ENCODE measurements around the gene C6orf58. TPM values are rescaled to one million over a fixed set of nuclear protein-coding genes. Genes with fewer than 3 reads are reported as not detected.

The C6orf58 gene
- total RNA-seq, 1 donor from 2014 or later: 0.38 TPM

- Mint-ChIP-seq H3K27ac (no peak overlapping the region), H3K27me3 (ENCODE audit: low read depth) (peaks cover 15% of the 10 kb centered on the region), H3K36me3 (no peaks in the 10 kb centered on the region), H3K9me3 (no peaks in the 10 kb centered on the region), H3K4me1 (no peaks in the 10 kb centered on the region), H3K4me3 (no peak overlapping the region)
- TF ChIP-seq CTCF (IDR thresholded peaks at IDR 0.05; ENCODE audit: unreplicated experiment): no peak
- DNase-seq (ENCODE audit: low spot score in 2 of 2, unreplicated experiment in 2 of 2): no peak
Measured at GRCh38 chr6:127630800-127631199, 53.8 kb downstream of the C6orf58 start.

GRCh38 chr6:127634178-127634577, 57.2 kb downstream of the C6orf58 start:
- Mint-ChIP-seq H3K4me3 (no peak overlapping the region), H3K9me3 (no peaks in the 10 kb centered on the region), H3K36me3 (no peaks in the 10 kb centered on the region), H3K4me1 (no peaks in the 10 kb centered on the region), H3K27ac (no peak overlapping the region), H3K27me3 (ENCODE audit: low read depth) (peaks cover 11% of the 10 kb centered on the region)
- DNase-seq (ENCODE audit: low spot score in 2 of 2, unreplicated experiment in 2 of 2): no peak
- TF ChIP-seq CTCF (IDR thresholded peaks at IDR 0.05; ENCODE audit: unreplicated experiment): no peak

GRCh38 chr6:127635091-127635490, 58.1 kb downstream of the C6orf58 start:
- no peaks in the 10 kb centered on the region for H3K36me3 Mint-ChIP-seq
- H3K27ac Mint-ChIP-seq: no peak overlapping the region
- no peak for TF ChIP-seq CTCF (IDR thresholded peaks at IDR 0.05; ENCODE audit: unreplicated experiment)

GRCh38 chr6:127637830-127638409, 60.9 kb downstream of the C6orf58 start:
- H3K4me3 Mint-ChIP-seq: no peak overlapping the region
- no peak for DNase-seq (ENCODE audit: low spot score in 2 of 2, unreplicated experiment in 2 of 2)
- peaks cover 2% of the 10 kb centered on the region for H3K36me3 Mint-ChIP-seq
- H3K9me3 Mint-ChIP-seq: no peaks in the 10 kb centered on the region
- no peaks in the 10 kb centered on the region for H3K4me1 Mint-ChIP-seq
- peaks cover 30% of the 10 kb centered on the region for H3K27me3 Mint-ChIP-seq (ENCODE audit: low read depth)
- no peak for TF ChIP-seq CTCF (IDR thresholded peaks at IDR 0.05; ENCODE audit: unreplicated experiment)
- no peak overlapping the region for H3K27ac Mint-ChIP-seq

More at GRCh38 chr6:127635091-127635490, 58.1 kb downstream of the C6orf58 start:
- Mint-ChIP-seq H3K4me3 (no peak overlapping the region), H3K4me1 (no peaks in the 10 kb centered on the region), H3K9me3 (no peaks in the 10 kb centered on the region), H3K27me3 (ENCODE audit: low read depth) (peaks cover 13% of the 10 kb centered on the region)
- no peak for DNase-seq (ENCODE audit: low spot score in 2 of 2, unreplicated experiment in 2 of 2)

Other genes with a start within 250 kb of the C6orf58 start
- 50.4 to 52.8 TPM (median 51.5 TPM) in 3 replicates for gene ECHDC1, start 233.6 kb upstream of the C6orf58 start, total RNA-seq
- 0.25 to 0.58 TPM (median 0.27 TPM) in 3 replicates for gene KIAA0408, start 117.8 kb upstream of the C6orf58 start, total RNA-seq